Psoas muscle (tissue), 8 donors: ENCODE data around the gene CAMK1D. TPM values are rescaled to one million over a fixed set of nuclear protein-coding genes. Genes with fewer than 3 reads are reported as not detected.

Experiments used
- ATAC-seq, 4 donors: fragments of 200-7000 bp; cut with Tn5 transposase; one replicate each; pipeline ENCODE4 v1.9.1; 2020; ENCODE audit warnings: moderate library complexity in 3 of 4, mild to moderate bottlenecking in 2 of 4
- DNase-seq, 2 donors: peaks; one replicate each; pipeline ENCODE4 v3.0.0-alpha.2; 2020
- H3K27ac ChIP-seq: fragments of 200-600 bp; one replicate; pipeline ENCODE4 v1.8.0; 2022
- H3K27me3 ChIP-seq, 3 donors: fragments of 200-600 bp in 1 of 3; one replicate each; pipeline versions ENCODE4 v1.6.1 to v1.8.0; 2013 to 2022; ENCODE audit warnings: low read length in 2 of 3, mild to moderate bottlenecking in 2 of 3, moderate library complexity in 1 of 3; ENCODE audit not compliant: insufficient read depth in 3 of 3
- H3K36me3 ChIP-seq, 2 donors: fragments of 200-600 bp in 1 of 2; one replicate each; pipeline versions ENCODE4 v1.6.1 to v1.8.0; 2013 to 2022; ENCODE audit warnings: low read depth in 1 of 2, mild to moderate bottlenecking in 1 of 2, moderate library complexity in 1 of 2; ENCODE audit not compliant: insufficient read depth in 1 of 2
- H3K4me1 ChIP-seq: fragments of 200-600 bp; one replicate; pipeline ENCODE4 v1.8.0; 2022
- H3K4me3 ChIP-seq: fragments of 200-600 bp; one replicate; pipeline ENCODE4 v1.8.0; 2022; ENCODE audit warnings: mild to moderate bottlenecking
- H3K9me3 ChIP-seq: fragments of 200-600 bp; one replicate; pipeline ENCODE4 v1.8.0; 2022
- CTCF ChIP-seq: fragments of 200-600 bp; IDR thresholded peaks from one replicate; pipeline ENCODE4 v1.8.0; 2022; ENCODE audit warnings: antibody characterized with exemption
- WGBS, 3 donors: extraction: QIAGEN DNeasy Blood & Tissue Kit; methylation state at CpG; one replicate each; pipeline versions ENCODE4 v1.1.6 to v1.1.7; 2013; 5-methylcytosine and 5-hydroxymethylcytosine counted together
- intact Hi-C, 2 donors: fragments of 100-400 bp; cut with DNase I; formaldehyde crosslinking; loops; one replicate each; pipeline versions ENCODE4 v1.11.0 to v1.14.2; 2022
- polyA plus RNA-seq, 3 donors: library from polyadenylated mRNA; stranded (reverse); fragments of 200-250 nt; gene quantifications; one replicate each; pipeline ENCODE4 v1.2.3, GENCODE V29; 2013
- total RNA-seq, 4 donors: library from RNA; stranded (reverse); fragmentation: NEBNext Ultra II Directional in 2 of 4; extraction: Animal tissue kit (Norgen Biotek cat#: 25700) in 2 of 4; gene quantifications; one replicate each; pipeline versions ENCODE4 v1.2.1 to v1.2.4, GENCODE V29; 2021 to 2023
- donor health status: healthy with polysubstance abuse.
- donor health status: DM: no; HTN: no; CAD: no; lungs with moderate emphysema.
- donor health status: Bipolar disorder and iron deficiency.
- donor health status: healthy.
- donor health status: DM: yes; HTN: yes; CAD: no.
- donor health status: DM: no; HTN: no; CAD: no.
- donor health status: DM: no; HTN: no; CAD: no.
- donor health status: DM: yes; HTN: yes; CAD: no.

CAMK1D gene
- total and polyA plus RNA-seq, 7 donors = 0.39 to 1.8 (median 0.53) TPM

GRCh38 chr10:12534824-12535223, 185.5 kb downstream of the CAMK1D start:
- Histone ChIP-seq H3K36me3 (no peaks in the 10 kb centered on the region), H3K4me3 (no peak overlapping the region), H3K27ac (no peak overlapping the region), H3K4me1 (no peaks in the 10 kb centered on the region), H3K9me3 (no peaks in the 10 kb centered on the region), H3K27me3 (no peaks in the 10 kb centered on the region)
- intact Hi-C loops = no loop called here
- no peak for DNase-seq
- no peak for ATAC-seq
- no peak for TF ChIP-seq CTCF
- WGBS, 3 donors = 60 to 72% (median 66%) methylated on average over 9 of the region's 9 CpGs

- Histone ChIP-seq H3K27ac (no peak overlapping the region), H3K9me3 (no peaks in the 10 kb centered on the region), H3K36me3 (no peaks in the 10 kb centered on the region), H3K4me1 (no peaks in the 10 kb centered on the region), H3K4me3 (no peak overlapping the region), H3K27me3 (no peaks in the 10 kb centered on the region)
- intact Hi-C loops = no loop called here
- TF ChIP-seq CTCF = no peak
- DNase-seq = no peak
- ATAC-seq = no peak
Observed at GRCh38 chr10:12535656-12536055, 186.3 kb downstream of the CAMK1D start.

GRCh38 chr10:12538491-12538995, 189.2 kb downstream of the CAMK1D start:
- intact Hi-C loops = no loop called here
- no peak for TF ChIP-seq CTCF
- H3K4me3 ChIP-seq = no peak overlapping the region

GRCh38 chr10:12539350-12540164, 190.2 kb downstream of the CAMK1D start:
- Histone ChIP-seq H3K36me3 (no peaks in the 10 kb centered on the region), H3K27ac (no peak overlapping the region), H3K4me1 (no peaks in the 10 kb centered on the region), H3K27me3 (no peaks in the 10 kb centered on the region), H3K4me3 (no peak overlapping the region), H3K9me3 (no peaks in the 10 kb centered on the region)
- ATAC-seq (peak in 3 of 4 donors; percentile 49 to 65 (median 52)), DNase-seq (peak; percentile 52 to 61)
- intact Hi-C loops = no loop called here
- TF ChIP-seq CTCF = no peak
- 54 to 64% (median 55%) methylated on average over 7 of the region's 7 CpGs for WGBS, 3 donors

More at GRCh38 chr10:12538491-12538995, 189.2 kb downstream of the CAMK1D start:
- Histone ChIP-seq H3K36me3 (no peaks in the 10 kb centered on the region), H3K9me3 (no peaks in the 10 kb centered on the region), H3K4me1 (no peaks in the 10 kb centered on the region), H3K27me3 (no peaks in the 10 kb centered on the region), H3K27ac (no peak overlapping the region)
- ATAC-seq (no peak), DNase-seq (peak in 1 of 2 donors; percentile 2)
- WGBS, 3 donors = 64 to 86% (median 70%) methylated on average over 9 of the region's 9 CpGs
